ENCODE results near the gene KRT32. TPM values are rescaled to one million over a fixed set of nuclear protein-coding genes. Genes with fewer than 3 reads are reported as not detected.

Gene KRT32
- total and polyA plus RNA-seq, 4 donors, result not detected

GRCh38 chr17:41492351-41492750, 25.2 kb upstream of the KRT32 start:
- ATAC-seq (ENCODE audit: insufficient read depth, low FRiP score) (no peak), DNase-seq (peak in 2 of 3 donors; percentile 16 to 56)
- Histone ChIP-seq H3K9me3 (ENCODE audit: control insufficient read depth in 4 of 4, insufficient read depth in 3 of 4, low read length in 3 of 4) (no peaks in the 10 kb centered on the region), H3K36me3 (ENCODE audit: control insufficient read depth in 4 of 4, insufficient read depth in 4 of 4, low read length in 4 of 4) (no peaks in the 10 kb centered on the region), H3K4me3 (no peak overlapping the region), H3K4me1 (ENCODE audit: control insufficient read depth in 5 of 5, insufficient read depth in 5 of 5, low read length in 5 of 5) (peaks cover 0 to 10% (median 7%) of the 10 kb centered on the region in 5 donors), H3K27me3 (ENCODE audit: control insufficient read depth in 3 of 3, insufficient read depth in 3 of 3, low read length in 2 of 3) (no peaks in the 10 kb centered on the region), H3K9ac (ENCODE audit: insufficient read depth in 1 of 2, low read length in 2 of 2) (no peak overlapping the region), H3K27ac (ENCODE audit: low read depth in 1 of 2, low read length in 1 of 2) (no peak overlapping the region)
- TF ChIP-seq, protein P1, sequence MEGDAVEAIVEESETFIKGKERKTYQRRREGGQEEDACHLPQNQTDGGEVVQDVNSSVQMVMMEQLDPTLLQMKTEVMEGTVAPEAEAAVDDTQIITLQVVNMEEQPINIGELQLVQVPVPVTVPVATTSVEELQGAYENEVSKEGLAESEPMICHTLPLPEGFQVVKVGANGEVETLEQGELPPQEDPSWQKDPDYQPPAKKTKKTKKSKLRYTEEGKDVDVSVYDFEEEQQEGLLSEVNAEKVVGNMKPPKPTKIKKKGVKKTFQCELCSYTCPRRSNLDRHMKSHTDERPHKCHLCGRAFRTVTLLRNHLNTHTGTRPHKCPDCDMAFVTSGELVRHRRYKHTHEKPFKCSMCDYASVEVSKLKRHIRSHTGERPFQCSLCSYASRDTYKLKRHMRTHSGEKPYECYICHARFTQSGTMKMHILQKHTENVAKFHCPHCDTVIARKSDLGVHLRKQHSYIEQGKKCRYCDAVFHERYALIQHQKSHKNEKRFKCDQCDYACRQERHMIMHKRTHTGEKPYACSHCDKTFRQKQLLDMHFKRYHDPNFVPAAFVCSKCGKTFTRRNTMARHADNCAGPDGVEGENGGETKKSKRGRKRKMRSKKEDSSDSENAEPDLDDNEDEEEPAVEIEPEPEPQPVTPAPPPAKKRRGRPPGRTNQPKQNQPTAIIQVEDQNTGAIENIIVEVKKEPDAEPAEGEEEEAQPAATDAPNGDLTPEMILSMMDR (IDR thresholded peaks at IDR 0.05; ENCODE audit: control extremely low read depth, extremely low read depth), result no peak
- WGBS, 2 donors, result 49 to 50% methylated on average over 6 of the region's 6 CpGs

- Histone ChIP-seq H3K4me1 (ENCODE audit: control insufficient read depth in 5 of 5, insufficient read depth in 5 of 5, low read length in 5 of 5) (peaks cover 0 to 9% (median 5%) of the 10 kb centered on the region in 5 donors), H3K9ac (ENCODE audit: insufficient read depth in 1 of 2, low read length in 2 of 2) (no peak overlapping the region), H3K27me3 (ENCODE audit: control insufficient read depth in 3 of 3, insufficient read depth in 3 of 3, low read length in 2 of 3) (no peaks in the 10 kb centered on the region), H3K36me3 (ENCODE audit: control insufficient read depth in 4 of 4, insufficient read depth in 4 of 4, low read length in 4 of 4) (no peaks in the 10 kb centered on the region), H3K9me3 (ENCODE audit: control insufficient read depth in 4 of 4, insufficient read depth in 3 of 4, low read length in 3 of 4) (no peaks in the 10 kb centered on the region), H3K4me3 (no peak overlapping the region), H3K27ac (ENCODE audit: low read depth in 1 of 2, low read length in 1 of 2) (no peak overlapping the region)
- DNase-seq, result no peak
- 75 to 86% methylated on average over 2 of the region's 2 CpGs for WGBS, 2 donors
- TF ChIP-seq, protein P1 (IDR thresholded peaks at IDR 0.05; ENCODE audit: control extremely low read depth, extremely low read depth), result no peak
- ATAC-seq (ENCODE audit: insufficient read depth, low FRiP score), result no peak
Observed at GRCh38 chr17:41491476-41491875, 24.3 kb upstream of the KRT32 start.

DNA sequence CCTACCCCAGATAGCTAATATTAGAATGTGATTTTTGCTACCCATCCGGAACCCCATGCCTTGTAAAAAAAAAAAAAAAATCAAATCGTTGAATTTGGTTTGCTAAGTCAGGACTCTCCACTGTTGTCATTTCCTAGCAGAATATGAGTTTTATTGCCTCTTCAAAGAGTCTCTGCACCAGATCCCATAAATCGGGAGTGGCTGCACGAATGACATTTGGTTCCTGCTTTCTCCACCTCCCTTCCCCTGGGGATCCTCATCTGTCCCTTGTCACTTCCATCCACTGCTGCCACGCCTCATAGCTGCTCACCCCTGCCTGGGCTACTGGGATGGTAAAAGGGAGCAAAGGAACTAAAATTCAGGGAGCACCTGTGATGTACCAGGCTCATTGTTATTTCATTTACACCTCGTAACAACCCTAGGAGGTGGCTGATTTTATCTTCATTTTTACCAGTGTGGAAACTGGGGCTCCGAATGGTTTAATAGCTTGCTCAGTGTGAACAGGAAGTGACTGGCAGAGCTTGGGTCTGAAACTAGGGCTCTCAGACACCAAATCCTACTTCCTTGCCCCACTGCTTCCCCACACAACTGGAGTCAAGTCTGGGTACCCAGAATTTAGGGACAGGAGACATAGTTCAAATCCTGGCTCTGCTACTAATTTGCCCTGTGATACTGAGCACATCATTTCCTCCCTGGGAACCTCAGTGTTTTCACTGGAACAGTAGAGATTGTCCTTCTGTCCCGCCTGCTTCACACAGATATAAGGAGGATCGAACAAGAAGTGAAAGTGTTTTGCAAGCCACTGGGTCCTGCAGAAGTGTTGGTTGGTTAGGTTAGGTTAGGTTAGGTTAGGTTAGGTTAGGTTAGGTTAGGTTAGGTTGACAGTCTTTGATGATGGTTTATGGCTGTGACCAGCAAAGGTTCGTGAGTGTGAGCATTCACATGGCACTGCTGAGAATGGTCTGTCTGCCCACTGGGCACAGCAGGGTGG, 23.1 kb upstream of the KRT32 start:
- Histone ChIP-seq H3K9me3 (ENCODE audit: control insufficient read depth in 4 of 4, insufficient read depth in 3 of 4, low read length in 3 of 4) (no peaks in the 10 kb centered on the region), H3K4me3 (no peak overlapping the region), H3K9ac (ENCODE audit: insufficient read depth in 1 of 2, low read length in 2 of 2) (no peak overlapping the region), H3K4me1 (ENCODE audit: control insufficient read depth in 5 of 5, insufficient read depth in 5 of 5, low read length in 5 of 5) (peaks cover 0 to 9% (median 5%) of the 10 kb centered on the region in 5 donors), H3K27ac (ENCODE audit: low read depth in 1 of 2, low read length in 1 of 2) (no peak overlapping the region), H3K27me3 (ENCODE audit: control insufficient read depth in 3 of 3, insufficient read depth in 3 of 3, low read length in 2 of 3) (no peaks in the 10 kb centered on the region), H3K36me3 (ENCODE audit: control insufficient read depth in 4 of 4, insufficient read depth in 4 of 4, low read length in 4 of 4) (no peaks in the 10 kb centered on the region)
- TF ChIP-seq, protein P1 (IDR thresholded peaks at IDR 0.05; ENCODE audit: control extremely low read depth, extremely low read depth), result no peak
- 69 to 75% methylated on average over 10 of the region's 10 CpGs for WGBS, 2 donors
- ATAC-seq (ENCODE audit: insufficient read depth, low FRiP score) (no peak), DNase-seq (no peak)
